ENCODE measurements around the gene GRPEL1.

- TF ChIP-seq CTCF (IDR thresholded peaks at IDR 0.05), result peak; percentile 97 to 99 (median 98)
- no peak for TF ChIP-seq POLR2A (IDR thresholded peaks at IDR 0.05)
Observed at GRCh38 chr4:7070729-7071511, 3.1 kb upstream of the GRPEL1 start.
